SK-N-SH (cell line): ENCODE results near the gene MCEMP1. TPM values are rescaled to one million over a fixed set of nuclear protein-coding genes. Genes with fewer than 3 reads are reported as not detected.

Experiments used
- CTCF ChIA-PET: fragments of 300-600, 350-600 bp; formaldehyde crosslinking; extraction: SDS; loops from one replicate; lab custom pipeline; 2021; lab: Yijun Ruan, JAX
- POLR2A ChIA-PET: fragments of 350-600 bp; sonication (Branson Sonifier 250); formaldehyde crosslinking; extraction: SDS; loops from one replicate; lab custom pipeline; 2020; ENCODE audit warnings: antibody characterized with exemption, inconsistent platforms; lab: Yijun Ruan, JAX
- DNase-seq: peaks from one replicate; pipeline ENCODE4 v3.0.0; 2012
- H2AFZ ChIP-seq: fragments of 200-600 bp; sonication (generic); 2 replicates; pipeline ENCODE4 v1.8.1; 2016; ENCODE audit warnings: antibody characterized with exemption, mild to moderate bottlenecking, low read depth
- H3F3A ChIP-seq: fragments of 200-600 bp; sonication (generic); replicated peaks from 2 replicates; pipeline ENCODE3; 2016; ENCODE audit warnings: antibody characterized with exemption, mild to moderate bottlenecking; ENCODE audit not compliant: insufficient read depth
- H3K27ac ChIP-seq, 2 experiments: fragments of 200-500 bp in 1 of 2; fragments of 200-600 bp in 1 of 2; sonication (Bioruptor generic) in 1 of 2; sonication (generic), shearing (Covaris generic) in 1 of 2; 2 replicates each; pipeline versions ENCODE4 v1.5.1 to v1.6.1; 2014 to 2016; ENCODE audit warnings: low read depth in 2 of 2, inconsistent platforms in 1 of 2, low read length in 1 of 2, mild to moderate bottlenecking in 1 of 2, mixed read lengths in 1 of 2
- H3K27me3 ChIP-seq: fragments of 200-600 bp; sonication (generic), shearing (Covaris generic); 2 replicates; pipeline ENCODE4 v1.6.1; 2016; ENCODE audit warnings: mixed run types; ENCODE audit not compliant: insufficient read depth
- H3K36me3 ChIP-seq, 2 experiments: fragments of 200-500 bp in 1 of 2; fragments of 200-600 bp in 1 of 2; sonication (Bioruptor generic) in 1 of 2; sonication (generic) in 1 of 2; replicated peaks in 1 of 2; 2 replicates each; pipeline versions ENCODE3 to v1.5.1; 2014 to 2016; ENCODE audit warnings: low read length in 1 of 2, mild to moderate bottlenecking in 1 of 2; ENCODE audit not compliant: insufficient read depth in 2 of 2, control insufficient read depth in 1 of 2
- H3K4me1 ChIP-seq, 2 experiments: fragments of 200-500 bp in 1 of 2; fragments of 200-600 bp in 1 of 2; sonication (Bioruptor generic) in 1 of 2; sonication (generic), shearing (Covaris generic) in 1 of 2; 2 replicates each; pipeline versions ENCODE4 v1.5.1 to v1.6.1; 2014 to 2016; ENCODE audit warnings: low read depth in 1 of 2, low read length in 1 of 2, mixed run types in 1 of 2; ENCODE audit not compliant: insufficient read depth in 2 of 2, control insufficient read depth in 1 of 2
- H3K4me2 ChIP-seq: fragments of 200-600 bp; sonication (generic), shearing (Covaris generic); 2 replicates; pipeline ENCODE4 v1.6.1; 2017; ENCODE audit warnings: mixed run types
- H3K4me3 ChIP-seq, 2 experiments: fragments of 200-500 bp in 1 of 2; fragments of 200-600 bp in 1 of 2; sonication (Bioruptor generic) in 1 of 2; sonication (generic), shearing (Covaris generic) in 1 of 2; 2 replicates each; pipeline versions ENCODE4 v1.5.1 to v1.8.1; 2014 to 2016; ENCODE audit warnings: low read depth in 2 of 2, inconsistent platforms in 1 of 2, low read length in 1 of 2, mild to moderate bottlenecking in 1 of 2, mixed read lengths in 1 of 2, moderate library complexity in 1 of 2
- H3K79me2 ChIP-seq: fragments of 200-600 bp; sonication (generic); 2 replicates; pipeline ENCODE4 v1.8.1; 2017; ENCODE audit warnings: mild to moderate bottlenecking; ENCODE audit not compliant: insufficient read depth
- H3K9ac ChIP-seq: fragments of 200-600 bp; sonication (generic); 2 replicates; pipeline ENCODE4 v1.6.1; 2017; ENCODE audit warnings: mixed run types
- H3K9me2 ChIP-seq: fragments of 200-600 bp; sonication (generic); 2 replicates; pipeline ENCODE4 v1.6.1; 2017; ENCODE audit warnings: mixed run types
- H3K9me3 ChIP-seq: fragments of 200-600 bp; sonication (generic); 2 replicates; pipeline ENCODE4 v1.6.1; 2017; ENCODE audit warnings: mixed run types, mild to moderate bottlenecking, moderate library complexity
- H4K20me1 ChIP-seq: fragments of 200-600 bp; sonication (generic); 2 replicates; pipeline ENCODE4 v1.6.1; 2017; ENCODE audit warnings: mild to moderate bottlenecking, mixed run types; ENCODE audit not compliant: insufficient read depth
- CHD2 ChIP-seq: fragments of 150-350 bp; IDR thresholded peaks from 2 replicates; pipeline ENCODE4 v1.6.1; 2018; ENCODE audit warnings: low read length; ENCODE audit not compliant: partially characterized antibody
- MXI1 ChIP-seq: IDR thresholded peaks from 2 replicates; pipeline ENCODE4 v1.6.1; 2012; ENCODE audit warnings: mild to moderate bottlenecking, low read depth, low read length, improper control_type of control experiment
- RAD21 ChIP-seq: IDR thresholded peaks from 2 replicates; pipeline ENCODE4 v1.6.1; 2012; ENCODE audit warnings: mild to moderate bottlenecking, low read length
- RCOR1 ChIP-seq: fragments of 150-350 bp; IDR thresholded peaks from 2 replicates; pipeline ENCODE4 v1.6.1; 2017; ENCODE audit warnings: antibody characterized with exemption, low read length
- SMC3 ChIP-seq: IDR thresholded peaks from 2 replicates; pipeline ENCODE4 v1.6.1; 2012; ENCODE audit warnings: low read depth, low read length, improper control_type of control experiment
- TEAD4 ChIP-seq: IDR thresholded peaks from 2 replicates; pipeline ENCODE4 v1.4.0; 2012; ENCODE audit warnings: mild to moderate bottlenecking, borderline replicate concordance; ENCODE audit not compliant: insufficient read depth
- WGBS: methylation state at CpG from one replicate; pipeline ENCODE4 v1.1.6; 2017; ENCODE audit warnings: low lambda C conversion rate; 5-methylcytosine and 5-hydroxymethylcytosine counted together
- polyA plus RNA-seq, 3 experiments: library from polyadenylated mRNA; depleted of rRNA; stranded (reverse); fragments of >200 nt; gene quantifications; 2 replicates each; pipeline ENCODE4 v1.2.3, GENCODE V29; 2012
- TF ChIP-seq, protein P1 (sequence below): fragments of 150-350 bp; IDR thresholded peaks from 2 replicates; pipeline ENCODE4 v1.6.1; 2016; ENCODE audit warnings: mild to moderate bottlenecking, low read depth, low read length

MCEMP1 gene
- polyA plus RNA-seq, 1 of the 3 experiments (the other 2 are of a cell fraction), result not detected

GRCh38 chr19:7677669-7678311 lies 900 bp downstream of the MCEMP1 start:
- ChIA-PET CTCF (interaction anchor here (0.7 to 3.8 kb wide), 8 partner anchors 25 to 323 kb away, joined by 3 to 22 read pairs (median 6); no protein-coding TSS in a partner anchor), POLR2A (no interaction called here)
- Histone ChIP-seq H3K79me2 (peaks cover 14% of the 10 kb centered on the region), H3K9me2 (no peaks in the 10 kb centered on the region), H3K4me2 (no peak overlapping the region), H3K36me3 (peaks cover 0 to 4% of the 10 kb centered on the region in 2 experiments), H3K9me3 (no peaks in the 10 kb centered on the region), H3K4me1 (peaks cover 0 to 13% of the 10 kb centered on the region in 2 experiments; a peak in 1 of 4 replicates), H3K9ac (no peak overlapping the region), H3K27me3 (peaks cover 36% of the 10 kb centered on the region), H3F3A (no peaks in the 10 kb centered on the region), H2AFZ (no peak overlapping the region), H3K4me3 (no peak overlapping the region), H3K27ac (no peak overlapping the region), H4K20me1 (no peaks in the 10 kb centered on the region)
- no peak for TF ChIP-seq RCOR1
- no peak for TF ChIP-seq TEAD4
- no peak for TF ChIP-seq CHD2
- no peak for TF ChIP-seq MXI1
- 7% methylated on average over 12 of the region's 12 CpGs for WGBS
- DNase-seq, result no peak

- Histone ChIP-seq H3K4me2 (no peak overlapping the region), H3K36me3 (peaks cover 0 to 6% of the 10 kb centered on the region in 2 experiments), H3F3A (no peaks in the 10 kb centered on the region), H2AFZ (no peak overlapping the region), H3K9me2 (no peaks in the 10 kb centered on the region), H4K20me1 (no peaks in the 10 kb centered on the region), H3K79me2 (peaks cover 14% of the 10 kb centered on the region), H3K4me1 (peaks cover 0 to 13% of the 10 kb centered on the region in 2 experiments; a peak in 1 of 4 replicates), H3K27ac (no peak overlapping the region), H3K9ac (no peak overlapping the region), H3K9me3 (no peaks in the 10 kb centered on the region), H3K27me3 (peaks cover 36% of the 10 kb centered on the region), H3K4me3 (no peak overlapping the region)
- peak; percentile 57 for DNase-seq
- POLR2A ChIA-PET, result no interaction called here
- TF ChIP-seq, protein P1, sequence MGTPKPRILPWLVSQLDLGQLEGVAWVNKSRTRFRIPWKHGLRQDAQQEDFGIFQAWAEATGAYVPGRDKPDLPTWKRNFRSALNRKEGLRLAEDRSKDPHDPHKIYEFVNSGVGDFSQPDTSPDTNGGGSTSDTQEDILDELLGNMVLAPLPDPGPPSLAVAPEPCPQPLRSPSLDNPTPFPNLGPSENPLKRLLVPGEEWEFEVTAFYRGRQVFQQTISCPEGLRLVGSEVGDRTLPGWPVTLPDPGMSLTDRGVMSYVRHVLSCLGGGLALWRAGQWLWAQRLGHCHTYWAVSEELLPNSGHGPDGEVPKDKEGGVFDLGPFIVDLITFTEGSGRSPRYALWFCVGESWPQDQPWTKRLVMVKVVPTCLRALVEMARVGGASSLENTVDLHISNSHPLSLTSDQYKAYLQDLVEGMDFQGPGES, result no peak
- TF ChIP-seq MXI1 (peak; percentile 60), SMC3 (peak; percentile 31; the same call in 1 of the 2 replicates), RAD21 (peak; percentile 56)
- WGBS, result 15% methylated on average over 26 of the region's 30 CpGs
- CTCF ChIA-PET, result interaction anchor here (0.6 to 3.8 kb wide), 7 partner anchors 16 to 120 kb away, joined by 3 to 22 read pairs (median 5); no protein-coding TSS in a partner anchor
Measured at GRCh38 chr19:7678971-7679751, 2.3 kb downstream of the MCEMP1 start.
